T-helper 9 cell (primary cell): Measurements from ENCODE around the gene SRPX.

Experiments used
- DNase-seq: peaks from one replicate; pipeline ENCODE4 v3.0.0-alpha.2; 2020
- total RNA-seq, 2 donors: gene quantifications; one replicate each; lab custom pipeline; 2026; lab: John Stamatoyannopoulos, UW

Gene SRPX, protein sequence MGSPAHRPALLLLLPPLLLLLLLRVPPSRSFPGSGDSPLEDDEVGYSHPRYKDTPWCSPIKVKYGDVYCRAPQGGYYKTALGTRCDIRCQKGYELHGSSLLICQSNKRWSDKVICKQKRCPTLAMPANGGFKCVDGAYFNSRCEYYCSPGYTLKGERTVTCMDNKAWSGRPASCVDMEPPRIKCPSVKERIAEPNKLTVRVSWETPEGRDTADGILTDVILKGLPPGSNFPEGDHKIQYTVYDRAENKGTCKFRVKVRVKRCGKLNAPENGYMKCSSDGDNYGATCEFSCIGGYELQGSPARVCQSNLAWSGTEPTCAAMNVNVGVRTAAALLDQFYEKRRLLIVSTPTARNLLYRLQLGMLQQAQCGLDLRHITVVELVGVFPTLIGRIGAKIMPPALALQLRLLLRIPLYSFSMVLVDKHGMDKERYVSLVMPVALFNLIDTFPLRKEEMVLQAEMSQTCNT
- total RNA-seq = 0 to 0.98 reads per million in 2 donors

DNA sequence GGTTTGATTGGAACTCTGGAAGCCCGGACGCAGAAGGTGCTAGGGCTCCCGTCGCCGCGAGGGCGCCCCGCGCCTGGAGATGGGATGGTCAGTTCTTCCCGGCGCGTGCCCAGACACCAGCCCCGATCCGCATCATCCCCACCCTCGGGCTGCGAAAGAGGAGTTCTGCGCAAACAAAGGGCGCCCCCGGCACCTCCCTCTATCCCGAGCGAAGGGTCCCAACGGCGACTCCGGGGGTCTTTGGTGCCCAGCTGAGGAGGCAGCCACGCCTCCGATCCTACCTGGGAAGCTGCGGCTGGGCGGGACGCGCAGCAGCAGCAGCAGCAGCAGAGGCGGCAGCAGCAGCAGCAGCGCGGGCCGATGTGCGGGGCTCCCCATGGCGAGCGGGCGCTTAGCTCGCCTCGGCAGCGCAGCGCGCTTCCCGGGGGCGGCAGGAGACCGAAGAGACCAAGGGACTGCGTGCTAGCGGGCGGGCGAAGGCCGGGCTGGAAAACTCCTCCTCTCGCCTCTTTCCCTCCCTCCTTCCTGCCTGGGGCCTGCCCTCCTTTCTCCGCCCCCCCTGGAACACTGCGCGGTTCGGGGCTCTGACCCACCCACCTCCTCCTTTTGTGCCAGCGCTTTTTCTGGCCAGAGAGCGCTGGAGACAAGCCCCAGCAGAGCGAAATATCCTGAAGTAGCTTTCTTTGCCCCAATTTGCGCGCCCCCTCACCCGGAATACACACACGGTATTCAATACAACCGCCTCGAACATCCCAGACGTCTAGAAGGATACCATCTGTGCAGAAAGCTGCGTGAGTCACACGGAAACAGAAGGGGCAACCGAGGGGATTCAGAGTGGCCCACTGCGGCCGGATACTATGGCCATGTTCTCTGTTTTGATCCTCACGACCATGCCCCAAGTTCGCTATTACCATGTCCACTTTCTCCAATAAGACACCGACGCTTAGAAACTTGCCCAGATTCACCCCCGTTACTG, at the start of gene SRPX:
SRPX (minus strand) TSS at position 457 of the 976 bp plus-strand sequence; CDS start at position 378, 79 bp downstream.
- no peak for DNase-seq

DNA sequence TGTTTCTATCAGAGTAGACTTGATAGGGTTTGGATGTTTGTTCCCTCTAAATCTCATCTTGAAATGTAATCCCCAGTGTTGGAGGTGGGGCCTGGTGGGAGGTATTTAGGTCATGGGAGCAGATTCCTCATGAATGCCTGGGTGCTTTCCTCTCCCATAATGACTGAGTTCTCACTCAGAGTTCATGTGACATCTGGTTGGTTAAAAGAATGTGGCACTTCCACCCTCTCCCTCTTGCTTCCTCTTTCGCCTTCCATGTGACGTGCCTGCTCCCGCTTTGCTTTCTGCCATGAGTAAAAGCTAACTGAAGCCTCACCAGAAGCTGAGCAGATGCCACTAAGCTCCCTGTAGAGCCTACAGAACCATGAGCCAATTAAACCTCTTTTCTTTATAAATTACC, 47.3 kb upstream of the SRPX start:
- no peak for DNase-seq

DNA sequence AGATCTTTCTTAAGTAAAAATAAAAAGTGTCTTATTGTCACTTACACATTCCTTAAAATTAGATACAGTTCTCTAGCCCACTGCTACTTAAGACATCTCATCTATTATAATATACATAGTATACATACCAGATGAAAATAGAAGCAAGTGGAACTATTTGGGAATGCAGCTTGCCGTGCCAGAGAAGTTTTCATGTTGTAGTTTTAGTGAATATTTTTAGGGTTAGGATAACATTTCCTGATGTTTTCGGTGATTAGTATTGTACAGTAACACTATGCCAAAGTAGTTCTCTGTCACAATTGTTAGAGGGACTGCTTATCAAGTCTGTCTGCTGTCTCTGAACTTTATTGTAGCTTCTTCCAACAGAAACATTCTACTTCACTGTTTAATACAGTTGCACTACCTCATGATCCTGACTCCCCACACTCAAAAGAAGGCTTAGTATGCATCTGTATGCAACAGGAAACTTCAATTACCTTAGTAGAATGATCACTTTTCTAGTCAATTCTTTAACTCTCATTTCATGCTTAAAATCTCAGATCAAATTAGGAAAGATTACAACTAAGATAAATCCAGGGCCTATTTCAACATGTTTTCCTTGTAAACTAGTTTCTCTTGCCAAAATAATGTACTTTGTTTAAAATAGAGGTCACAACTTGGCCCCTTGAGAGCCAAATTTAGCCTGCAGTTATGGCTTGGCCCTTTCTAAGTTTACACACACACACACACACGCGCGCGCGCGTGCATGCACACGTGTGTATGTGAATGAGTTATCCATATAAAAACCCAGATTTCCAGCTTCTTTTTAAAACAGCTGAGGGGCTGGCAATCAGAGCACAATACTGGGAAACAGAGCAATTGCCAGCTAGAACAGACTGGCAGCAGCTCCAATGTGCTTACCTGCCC, 42.3 kb upstream of the SRPX start:
- no peak for DNase-seq

DNA sequence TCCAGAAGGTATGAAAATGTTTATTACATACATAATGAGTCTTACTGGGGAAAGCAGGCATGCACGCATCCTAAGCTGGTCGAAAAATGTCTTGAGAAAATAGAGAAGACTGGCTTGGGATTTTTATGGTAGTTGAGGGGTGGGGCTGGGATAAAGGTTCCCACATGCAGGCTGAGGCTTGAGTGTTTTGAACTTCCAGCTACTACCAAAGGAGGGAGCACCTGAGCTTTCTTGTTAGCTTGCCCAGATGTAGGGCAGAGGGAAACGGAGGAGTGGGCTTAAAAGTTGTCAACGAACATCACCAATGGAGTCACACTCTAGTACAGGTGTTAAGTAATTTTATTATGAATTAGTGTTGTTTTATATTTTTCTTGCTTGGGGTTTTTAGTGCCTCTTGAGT, 39.6 kb upstream of the SRPX start:
- DNase-seq = no peak

DNA sequence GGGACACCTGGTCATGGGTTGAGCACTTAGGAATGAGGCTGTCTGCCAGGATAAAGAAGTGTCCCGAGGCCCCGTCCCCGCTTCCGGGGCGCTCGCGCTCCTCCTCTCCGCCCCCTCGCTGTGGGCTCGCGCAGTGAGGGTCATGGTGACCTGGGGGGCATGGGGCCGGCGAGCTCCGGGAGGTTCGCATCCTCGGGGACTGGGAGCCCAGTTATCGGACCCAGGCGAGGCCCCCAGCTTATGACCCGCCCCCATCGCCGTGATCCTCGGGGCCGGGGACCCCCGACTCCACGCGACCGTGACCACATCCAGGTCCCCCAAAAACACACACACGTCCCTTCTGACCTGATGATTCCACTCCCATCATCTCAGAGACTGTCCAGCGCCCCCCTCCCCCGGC, 35.3 kb upstream of the SRPX start:
- DNase-seq = no peak

DNA sequence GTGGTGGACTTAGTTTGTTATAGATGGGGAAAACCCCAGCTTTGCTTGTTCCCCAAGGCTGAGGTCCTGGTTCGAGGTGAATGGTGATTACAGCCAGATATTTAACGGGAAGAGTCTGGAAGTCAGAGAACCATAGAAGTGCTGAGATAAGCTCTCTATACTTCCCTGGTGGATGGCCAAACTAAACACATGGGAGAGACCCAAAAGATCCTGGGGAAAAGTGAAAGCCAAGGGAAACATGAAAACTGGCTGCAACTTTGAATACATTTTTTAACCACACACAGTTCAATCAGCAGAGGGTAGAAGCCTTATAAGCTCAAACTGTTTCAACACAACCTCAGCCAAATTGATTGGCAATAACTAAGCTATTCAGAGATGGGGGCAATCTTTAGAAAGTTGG, 29.3 kb upstream of the SRPX start:
- no peak for DNase-seq

DNA sequence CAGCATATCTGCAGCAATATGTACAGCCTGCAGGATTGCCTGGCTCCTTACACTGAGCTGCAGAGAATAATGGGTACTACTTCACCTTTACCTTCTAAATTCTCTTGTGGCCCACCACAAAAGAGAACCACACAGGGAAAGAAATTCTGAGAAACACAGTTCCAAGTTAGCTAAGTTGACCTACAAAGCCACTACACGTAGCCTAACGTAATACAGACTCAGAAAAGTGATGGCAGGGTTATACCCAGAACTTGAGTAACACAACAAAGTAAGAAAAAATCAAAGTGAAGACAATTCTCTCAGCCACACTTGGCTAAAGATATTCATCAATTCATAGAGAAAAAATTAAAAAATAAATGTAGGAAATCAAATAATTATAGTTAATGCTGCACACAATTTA, 26.4 kb upstream of the SRPX start:
- no peak for DNase-seq

DNA sequence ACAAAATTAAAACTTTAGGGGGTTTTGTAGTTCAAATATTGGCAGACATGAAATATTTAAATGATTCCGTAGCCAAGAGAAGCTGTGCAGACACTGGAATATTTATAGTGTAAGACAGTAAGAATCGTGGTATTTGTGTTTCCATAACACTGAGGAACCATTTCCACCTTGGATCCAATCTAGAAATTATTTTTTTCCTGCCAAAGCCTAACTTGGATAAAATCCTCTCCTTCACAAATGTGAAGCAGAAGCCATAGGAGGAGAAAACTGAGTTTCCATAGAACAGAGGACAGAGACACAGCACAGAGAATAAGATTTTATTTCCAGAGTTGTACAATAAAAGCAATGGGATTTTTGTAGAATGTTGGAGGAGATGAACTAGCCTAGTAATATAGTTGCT, 19.9 kb upstream of the SRPX start:
- DNase-seq = no peak

DNA sequence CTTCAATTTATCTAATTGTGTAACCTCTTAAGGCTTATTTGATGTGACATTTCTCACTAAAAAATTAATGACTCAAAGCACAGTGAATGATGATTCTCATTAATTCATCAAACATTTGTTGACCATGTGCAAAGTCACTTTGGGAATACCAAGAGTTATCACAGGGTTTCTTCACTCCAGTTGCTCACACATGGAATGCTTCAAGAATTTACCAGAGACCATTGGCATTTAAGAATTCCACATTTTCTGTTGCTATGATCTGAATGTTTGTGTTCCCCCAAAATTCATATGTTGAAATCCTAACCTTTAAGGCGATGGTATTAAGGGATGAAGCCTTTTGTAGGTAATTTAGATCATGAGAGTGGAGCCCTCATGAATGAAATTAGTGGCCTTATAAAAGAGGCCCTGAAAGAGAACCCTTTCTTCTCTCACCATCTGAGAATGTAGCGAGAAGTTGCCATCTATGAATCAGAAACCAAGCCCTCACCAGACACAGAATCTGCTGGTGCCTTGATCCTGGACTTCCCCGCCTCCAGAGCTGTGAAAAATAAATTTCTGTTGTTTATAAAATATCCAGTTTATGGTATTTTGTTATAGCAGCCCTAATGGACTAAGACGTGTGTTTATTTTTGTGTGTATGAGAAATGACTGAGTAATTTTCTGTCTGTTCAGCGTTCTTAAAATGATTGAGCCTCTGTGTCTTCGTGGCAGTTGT, 16.4 kb upstream of the SRPX start:
- DNase-seq = no peak

DNA sequence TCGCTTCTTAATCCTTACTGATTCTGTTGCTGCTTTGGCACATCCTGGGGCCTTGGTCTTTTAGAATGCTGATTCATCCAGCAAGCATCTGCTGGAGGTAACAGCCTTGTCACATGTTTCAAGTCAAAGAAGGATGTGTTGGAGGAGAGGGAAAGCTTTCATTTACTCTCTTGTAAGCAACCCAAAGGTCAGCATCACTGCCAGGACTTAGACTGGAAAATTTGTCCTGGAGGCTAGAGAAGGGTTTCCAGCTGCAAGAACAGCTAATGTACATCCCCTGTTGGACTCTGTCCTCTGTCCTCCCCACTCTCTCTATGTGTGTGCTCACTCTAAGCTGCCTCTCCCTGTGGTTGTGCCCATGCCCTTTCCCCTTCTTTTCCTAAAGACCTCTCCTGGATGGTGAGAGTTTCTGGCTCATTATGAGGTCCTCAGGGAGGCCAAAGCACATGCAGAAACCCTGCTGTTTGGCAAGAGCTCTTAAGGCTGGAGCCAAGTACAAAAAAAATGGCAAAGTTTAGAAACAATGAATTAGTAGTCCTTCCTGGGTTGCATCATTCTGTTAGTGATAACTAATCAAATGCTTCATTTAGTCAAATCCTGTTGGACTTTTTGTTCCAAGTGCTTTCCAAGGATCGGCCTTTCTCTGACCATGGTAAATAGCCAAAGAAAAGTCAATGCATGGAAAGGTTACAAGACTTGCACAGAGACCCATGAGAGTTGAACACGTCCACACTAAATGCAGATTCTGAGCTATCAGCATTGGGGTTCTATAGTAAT, 13.4 kb upstream of the SRPX start:
- no peak for DNase-seq

DNA sequence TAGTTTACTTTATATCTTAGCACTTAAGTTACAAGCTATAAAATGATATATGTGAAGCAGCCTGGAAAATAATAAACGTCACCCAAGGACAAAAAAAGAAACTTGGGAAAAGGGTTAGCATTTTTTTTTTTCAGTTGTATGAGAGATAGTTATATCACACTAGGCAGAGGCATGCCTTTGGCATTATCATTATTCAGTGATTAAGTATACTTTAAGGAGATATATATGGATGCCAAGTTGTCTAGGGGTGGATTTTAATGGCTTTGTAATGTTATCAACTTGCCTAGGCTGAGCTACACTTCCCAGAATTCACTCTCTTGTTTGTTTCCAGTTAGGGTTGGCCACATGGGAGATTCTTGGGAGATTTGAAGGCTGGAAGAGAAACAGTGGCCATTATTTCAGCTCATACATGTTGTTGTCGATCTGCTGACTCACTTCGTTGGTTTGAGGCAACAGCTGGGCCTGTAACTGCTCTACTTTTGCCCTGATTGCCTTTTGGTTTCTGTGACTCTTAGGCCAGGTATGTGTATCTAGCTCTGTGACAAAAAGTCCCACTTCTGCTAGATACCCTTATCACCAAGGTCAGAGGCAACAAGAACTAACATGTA, 11.5 kb upstream of the SRPX start:
- DNase-seq = no peak

DNA sequence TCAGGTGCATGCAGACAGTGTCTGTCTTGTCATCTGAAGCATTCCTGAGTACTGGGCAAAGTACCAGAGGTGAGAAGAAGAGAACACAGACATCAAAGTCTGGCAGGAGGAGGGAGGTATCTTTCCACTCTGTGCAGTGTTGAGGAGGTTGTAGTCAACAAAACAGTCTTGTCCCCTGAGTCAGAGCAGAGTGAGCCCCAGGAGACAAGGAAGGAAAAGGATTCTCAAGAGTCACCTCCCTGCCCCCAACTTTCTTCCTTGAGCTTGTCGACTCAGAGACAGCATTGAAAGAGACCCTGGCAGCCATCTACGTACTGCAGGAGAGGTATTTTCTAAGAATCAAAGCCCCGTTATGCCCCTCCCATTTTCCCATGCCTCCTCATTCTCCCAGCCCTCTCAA, 4.4 kb upstream of the SRPX start:
- no peak for DNase-seq

DNA sequence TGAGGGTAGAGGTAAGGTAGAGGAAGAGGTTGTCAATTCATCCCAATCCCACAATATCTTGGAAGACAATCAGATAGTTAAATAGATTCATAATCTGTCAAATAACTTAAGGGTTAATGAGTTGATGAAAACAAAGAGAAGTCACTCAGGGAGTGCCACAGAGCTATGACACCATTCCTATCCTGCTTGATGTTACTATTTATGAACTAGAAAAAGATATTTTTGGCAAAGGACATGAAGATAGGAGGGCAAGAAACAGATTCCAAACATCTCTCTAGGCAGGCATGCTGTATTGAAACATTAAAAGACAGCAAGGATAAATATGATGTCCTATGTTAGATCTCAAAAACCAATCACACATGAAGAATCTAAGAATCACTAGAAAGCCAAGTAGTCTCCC, 3.5 kb upstream of the SRPX start:
- DNase-seq = no peak

DNA sequence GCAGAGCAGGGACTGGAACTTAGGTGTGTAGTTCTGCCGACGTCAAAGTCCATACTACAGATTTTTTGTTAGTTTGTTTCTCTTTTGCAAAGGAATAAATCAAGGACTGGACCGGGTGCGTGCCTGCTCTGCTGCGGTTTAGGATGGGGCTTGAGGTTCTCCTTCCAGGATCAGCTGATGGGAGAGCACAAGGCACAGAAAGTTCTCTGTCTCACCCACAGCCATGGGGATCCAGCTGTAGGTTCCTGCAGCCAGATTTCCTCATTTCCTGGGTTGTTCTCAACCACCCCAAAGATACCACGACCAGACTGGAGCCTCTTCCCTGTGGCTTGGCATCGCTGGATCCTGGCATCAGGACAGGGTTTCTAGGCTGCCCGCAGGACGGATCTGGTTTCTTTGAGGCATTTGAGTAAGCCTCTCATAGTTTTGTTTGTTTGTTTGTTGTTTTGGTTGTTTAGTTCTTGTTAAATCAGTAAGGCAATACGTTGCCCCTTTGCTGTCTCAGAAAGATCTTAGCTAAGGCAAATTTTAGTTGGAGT, 789 bp upstream of the SRPX start:
- DNase-seq = no peak

DNA sequence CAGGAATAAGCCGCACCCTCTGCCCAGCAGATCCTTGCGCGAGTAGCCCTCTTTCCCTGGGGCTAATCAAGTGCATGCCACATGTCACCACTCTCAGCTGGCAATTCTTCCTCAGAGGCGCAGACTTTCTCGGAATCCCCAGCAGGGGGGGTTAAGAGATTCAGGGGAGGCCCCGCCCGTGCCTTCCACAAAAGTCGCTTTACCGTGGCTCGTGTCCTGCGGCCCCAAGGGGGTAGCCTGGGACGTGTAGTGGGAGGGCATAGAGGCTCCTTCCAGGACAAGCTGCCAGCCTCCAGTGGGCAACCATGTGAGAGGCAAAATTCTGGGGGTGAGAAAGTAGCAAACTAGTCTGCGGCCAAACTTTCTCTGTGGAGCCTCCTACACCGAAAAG, 652 bp downstream of the SRPX start:
- no peak for DNase-seq

DNA sequence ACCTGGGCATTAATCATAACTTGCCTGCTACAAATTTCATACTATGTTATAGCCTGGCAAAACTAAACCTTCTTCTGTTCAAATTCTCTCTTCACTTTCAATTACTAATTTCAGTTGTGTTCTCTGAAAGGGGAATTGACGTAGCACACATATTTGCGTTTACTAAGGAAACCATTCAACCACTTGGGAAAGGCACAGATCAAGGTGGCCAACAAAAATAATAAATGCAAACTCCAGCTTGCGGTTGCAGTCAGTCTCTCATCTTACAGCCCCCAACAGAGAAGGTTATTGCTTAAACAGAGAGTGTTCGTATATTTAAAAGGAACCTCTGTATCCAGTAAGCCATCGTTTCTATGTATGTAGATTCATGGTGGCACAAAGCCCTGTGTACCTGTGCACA, 4.0 kb downstream of the SRPX start:
- DNase-seq = no peak

DNA sequence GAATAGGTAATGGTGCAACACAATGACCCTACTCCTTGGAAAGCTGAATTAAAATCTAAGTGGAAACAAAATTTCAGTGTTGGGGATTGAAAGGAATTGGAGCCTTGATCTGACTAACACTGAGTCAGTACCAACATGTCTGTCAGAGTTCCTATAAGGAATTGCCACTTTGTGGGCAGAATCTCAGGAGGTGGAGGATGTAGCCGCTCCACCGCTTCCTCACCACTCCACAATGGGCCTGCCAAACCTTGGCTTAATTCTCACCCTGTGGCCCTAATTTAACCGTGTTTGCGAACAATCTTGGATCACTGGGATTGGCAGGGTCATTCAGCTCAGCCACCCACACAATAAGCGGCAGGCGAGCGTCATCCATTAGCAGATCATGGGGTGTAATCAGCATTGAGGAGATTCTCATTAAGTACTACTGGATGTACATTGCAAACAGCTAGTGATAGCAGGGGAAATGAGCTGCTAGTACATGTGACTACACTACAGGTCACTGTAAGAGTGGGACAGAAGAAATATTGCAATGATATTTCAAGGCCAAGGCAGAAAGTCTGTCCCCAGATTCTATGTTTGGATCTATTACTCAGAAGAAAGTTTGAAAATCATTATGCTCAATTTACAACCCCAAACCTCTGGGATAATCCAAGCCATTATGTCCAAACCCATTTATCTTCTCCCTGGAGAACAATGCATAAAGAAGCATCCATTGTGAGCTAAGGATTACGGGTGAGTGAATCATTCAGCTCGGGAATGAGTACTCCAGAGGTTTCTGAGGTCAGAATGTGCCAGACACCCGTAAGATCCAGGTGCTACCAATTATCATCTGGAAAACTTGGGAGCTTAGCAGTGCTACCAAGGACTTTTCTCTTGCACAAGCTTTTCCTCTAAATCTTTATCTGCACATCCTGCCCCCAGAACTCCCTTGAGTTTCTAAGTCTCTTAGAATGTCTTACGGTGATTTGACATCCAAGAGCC, 5.8 kb downstream of the SRPX start:
- no peak for DNase-seq

DNA sequence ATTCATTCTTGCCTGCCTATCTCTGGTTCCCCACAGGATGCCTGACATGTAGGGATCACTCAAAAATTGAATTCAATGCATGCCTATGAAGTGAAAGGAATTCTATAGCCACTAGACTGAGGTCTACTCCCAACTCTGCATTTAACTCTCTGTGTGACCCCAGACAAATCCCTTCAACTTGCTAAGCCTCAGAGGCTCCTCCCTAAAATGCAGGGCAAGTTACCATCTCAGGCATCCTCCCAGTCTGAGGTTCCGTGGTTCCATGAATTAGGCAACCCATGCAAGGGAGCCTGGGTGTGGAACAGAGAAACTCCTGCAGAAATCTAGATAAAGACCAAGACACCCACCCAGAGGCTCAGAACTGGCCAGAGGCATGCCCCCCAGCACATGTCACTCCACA, 6.6 kb downstream of the SRPX start:
- no peak for DNase-seq
